ENCODE measurements around the gene SPSB4.

The SPSB4 gene

DNA sequence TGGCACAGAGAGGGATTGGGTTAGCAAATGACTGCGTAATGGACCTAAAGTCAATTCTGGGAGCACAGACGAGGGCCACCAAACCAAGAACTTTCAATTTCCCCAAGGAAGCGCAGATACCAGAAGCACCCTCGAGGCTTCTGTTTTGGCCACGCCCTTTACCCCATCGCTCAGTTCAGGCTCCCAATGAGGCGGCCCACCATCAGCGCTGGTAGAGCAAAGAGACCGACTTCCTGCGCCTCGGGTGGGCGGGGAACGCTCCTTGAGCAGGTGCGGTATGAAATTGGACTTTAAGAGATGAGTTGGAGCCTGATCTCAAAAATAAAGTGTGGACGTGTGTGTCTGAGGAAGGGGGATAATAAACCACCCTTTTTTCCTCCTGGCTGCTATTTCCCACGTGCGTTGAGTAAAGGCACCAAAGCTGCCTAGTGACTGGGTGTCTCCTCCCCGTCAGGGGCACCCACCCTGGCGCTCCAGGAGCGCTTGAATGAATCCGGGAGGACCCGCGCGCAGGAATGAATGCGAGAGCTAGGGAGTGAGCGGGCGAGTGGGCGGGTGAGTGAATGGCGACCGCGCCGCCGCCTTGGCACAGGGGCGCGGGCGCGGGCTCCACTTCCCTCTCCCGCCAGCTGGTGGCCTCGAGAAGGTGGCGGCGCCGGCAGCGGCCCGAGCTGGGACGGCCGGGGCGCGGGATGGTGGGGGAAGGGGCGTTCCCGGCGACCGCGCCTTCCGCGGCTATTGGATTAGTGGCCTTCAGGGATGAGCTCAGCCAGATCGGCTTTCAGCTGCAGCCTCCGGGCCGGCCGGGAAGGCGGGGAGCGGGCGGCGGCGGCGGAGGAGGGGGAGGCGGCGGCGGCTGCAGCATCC is at the start of gene SPSB4:
Gene SPSB4, plus strand, starts transcription at position 772 of the 867 bp plus-strand sequence. CDS start 14,758 bp downstream, outside the sequence.
- DNase-seq (ENCODE audit: low read depth), result peak; percentile 22

DNA sequence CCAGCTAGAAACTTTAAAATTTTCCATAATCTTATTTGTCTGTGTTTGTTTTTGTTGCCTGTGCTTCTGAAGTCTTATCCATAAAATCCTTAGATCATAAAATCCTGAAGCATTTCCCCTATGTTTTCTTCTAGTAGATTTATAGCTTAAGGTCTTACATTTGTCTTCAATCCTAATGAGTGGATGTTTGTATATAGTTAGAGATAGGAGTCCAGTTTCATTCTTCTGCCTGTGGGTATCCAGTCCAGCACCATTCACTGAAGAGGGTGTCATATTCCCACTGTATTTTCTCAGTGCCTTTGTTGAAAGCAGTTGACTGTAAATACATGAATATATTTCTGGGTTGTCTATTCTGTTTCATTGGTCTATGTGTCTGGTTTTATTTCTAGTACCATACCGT is 44.8 kb upstream of the SPSB4 start:
- DNase-seq (ENCODE audit: low read depth), result no peak

- no peak for DNase-seq (ENCODE audit: low read depth)
These were observed 41.7 kb upstream of the SPSB4 start for GRCh38 chr3:141009496-141009895.

GRCh38 chr3:141011232-141011996 is 39.7 kb upstream of the SPSB4 start:
- DNase-seq (ENCODE audit: low read depth), result peak; percentile 72

DNA sequence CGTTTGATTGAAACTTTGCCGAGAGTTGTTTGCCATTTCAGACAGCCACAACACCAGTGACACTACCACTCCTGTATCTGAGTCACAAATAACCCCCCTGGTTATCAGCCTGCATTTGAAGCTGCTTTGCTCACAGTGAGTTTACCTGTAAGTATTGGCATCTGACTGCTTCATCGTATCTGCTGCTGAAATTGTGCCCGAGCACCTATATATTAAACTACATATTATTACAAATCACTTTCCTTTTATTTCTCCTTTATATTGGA is 39.2 kb upstream of the SPSB4 start:
- no peak for DNase-seq (ENCODE audit: low read depth)

GRCh38 chr3:141012571-141012970 is 38.6 kb upstream of the SPSB4 start:
- no peak for DNase-seq (ENCODE audit: low read depth)

- no peak for DNase-seq (ENCODE audit: low read depth)
These were observed 35.7 kb upstream of the SPSB4 start for GRCh38 chr3:141015481-141015880.

DNA sequence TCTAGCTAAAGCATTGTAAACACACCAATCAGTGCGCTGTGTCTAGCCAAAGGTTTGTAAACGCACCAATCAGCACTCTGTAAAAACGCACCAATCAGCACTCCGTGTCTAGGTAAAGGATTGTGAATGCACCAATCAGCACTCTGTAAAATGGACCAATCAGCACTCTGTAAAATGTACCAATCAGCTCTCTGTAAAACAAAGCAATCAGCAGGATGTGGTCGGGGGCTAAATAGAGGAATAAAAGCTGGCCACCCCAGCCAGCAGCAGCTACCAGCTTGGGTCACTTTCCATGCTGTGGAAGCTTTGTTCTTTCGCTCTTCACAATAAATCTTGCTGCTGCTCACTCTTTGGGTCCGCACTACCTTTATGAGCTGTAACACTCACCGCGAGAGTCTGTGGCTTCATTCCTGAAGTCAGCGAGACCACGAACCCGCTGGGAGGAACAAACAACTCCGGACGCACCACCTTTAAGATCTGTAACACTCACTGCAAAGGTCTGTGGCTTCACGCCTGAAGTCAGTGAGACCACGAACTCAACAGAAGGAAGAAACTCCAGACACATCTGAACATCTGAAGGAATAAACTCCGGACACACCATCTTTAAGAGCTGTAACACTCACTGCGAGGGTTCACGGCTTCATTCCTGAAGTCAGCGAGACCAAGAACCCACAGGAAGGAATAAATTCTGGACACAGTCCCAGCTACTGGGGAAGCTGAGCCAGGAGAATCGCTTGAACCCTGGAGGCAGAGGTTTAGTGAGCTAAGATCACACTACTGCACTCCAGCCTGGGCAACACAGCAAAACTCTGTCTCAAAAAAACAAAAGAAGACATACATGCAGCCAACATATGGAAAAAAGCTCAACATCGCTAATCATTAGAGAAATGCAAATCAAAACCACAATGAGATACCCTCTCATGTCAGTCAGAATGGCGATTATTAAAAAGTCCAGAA is 33.5 kb upstream of the SPSB4 start:
- peak; percentile 13 for DNase-seq (ENCODE audit: low read depth)

DNA sequence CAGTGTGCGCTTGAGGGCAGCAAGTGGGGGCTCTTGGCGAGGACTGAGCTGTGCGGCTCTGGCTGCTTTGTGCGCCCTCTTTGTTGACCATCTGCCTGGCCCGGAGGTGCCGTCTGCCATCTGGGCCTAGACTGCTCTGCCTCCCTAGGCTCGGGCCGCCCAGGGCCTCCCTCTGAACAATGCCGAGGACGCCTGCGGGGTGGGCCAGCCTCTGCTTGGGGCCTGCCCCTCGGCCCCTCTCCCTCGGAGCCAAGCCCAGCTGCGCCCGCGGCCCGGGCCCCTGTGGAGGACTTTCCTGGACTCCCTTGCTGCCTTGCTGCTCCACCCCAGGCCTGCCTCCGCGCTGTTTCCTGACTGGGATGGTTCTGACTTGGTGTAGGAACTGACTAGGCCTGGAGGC is 31.9 kb upstream of the SPSB4 start:
- no peak for DNase-seq (ENCODE audit: low read depth)

- DNase-seq (ENCODE audit: low read depth), result no peak
These were observed 30.9 kb upstream of the SPSB4 start for GRCh38 chr3:141020143-141020830.

- no peak for DNase-seq (ENCODE audit: low read depth)
These were observed 29.9 kb upstream of the SPSB4 start for GRCh38 chr3:141021261-141021660.

- no peak for DNase-seq (ENCODE audit: low read depth)
These were observed 20.9 kb upstream of the SPSB4 start for GRCh38 chr3:141030296-141030695.

- no peak for DNase-seq (ENCODE audit: low read depth)
These were observed 11.6 kb upstream of the SPSB4 start for GRCh38 chr3:141039589-141039988.

GRCh38 chr3:141044695-141045641 is 6.2 kb upstream of the SPSB4 start:
- DNase-seq (ENCODE audit: low read depth), result no peak

DNA sequence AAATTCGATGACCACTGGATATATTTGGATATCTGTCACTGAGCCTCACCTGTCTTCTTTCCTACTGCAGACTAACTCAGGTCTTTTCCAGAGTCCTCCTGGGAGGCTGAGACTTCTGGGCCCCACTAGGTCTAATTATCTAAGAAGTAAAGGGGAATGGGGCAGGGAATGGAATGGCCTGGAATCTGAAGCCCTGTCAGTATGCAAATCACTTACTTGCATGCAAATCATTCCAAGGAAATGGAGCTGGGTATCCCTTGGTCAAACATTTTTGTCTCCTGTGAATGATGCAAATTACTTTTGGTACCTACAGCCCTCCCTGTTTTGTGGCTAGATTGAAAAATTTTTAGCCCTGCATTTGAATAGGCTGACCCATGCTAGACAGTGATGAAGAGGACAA is 5.3 kb upstream of the SPSB4 start:
- no peak for DNase-seq (ENCODE audit: low read depth)

DNA sequence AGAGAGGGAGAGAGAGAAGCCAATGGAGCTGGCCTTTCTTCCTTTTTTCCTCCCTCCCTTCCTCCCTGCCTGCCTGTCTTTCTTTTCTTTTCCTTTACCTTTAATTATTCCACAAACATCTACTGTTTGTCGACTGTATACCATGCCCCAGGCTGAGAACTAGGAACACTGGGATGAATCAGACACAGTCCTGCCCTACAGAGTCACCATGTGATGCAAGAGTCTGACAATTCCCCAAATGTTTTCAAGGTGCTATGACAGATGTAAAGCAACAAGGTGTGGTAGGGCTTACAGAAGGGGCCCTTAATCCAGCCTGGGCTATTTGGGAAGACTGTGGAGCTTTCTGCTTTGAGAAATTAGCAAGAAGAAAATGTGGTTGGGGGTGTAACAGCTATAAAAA is 4.0 kb upstream of the SPSB4 start:
- no peak for DNase-seq (ENCODE audit: low read depth)

DNA sequence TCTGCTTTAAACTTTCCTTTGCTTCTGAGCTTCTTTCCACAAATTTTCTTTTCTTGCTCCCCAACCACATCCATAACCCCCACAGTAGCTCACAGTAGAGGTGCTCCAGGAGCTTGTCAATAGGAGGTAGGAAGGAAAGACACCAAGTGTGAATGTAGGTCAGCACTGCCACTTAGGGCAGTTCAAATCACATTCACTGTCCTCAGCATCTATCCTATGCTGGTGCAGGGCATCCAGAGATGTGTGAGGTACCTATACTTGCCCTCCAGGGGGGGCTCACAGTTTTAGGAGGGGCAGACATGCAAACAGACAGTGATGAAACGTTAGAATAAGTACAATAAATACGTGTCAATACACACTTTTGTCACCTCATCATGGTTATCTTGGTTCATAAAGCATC is 1.5 kb upstream of the SPSB4 start:
- peak; percentile 4 for DNase-seq (ENCODE audit: low read depth)

- no peak for DNase-seq (ENCODE audit: low read depth)
These were observed 475 bp downstream of the SPSB4 start for GRCh38 chr3:141051443-141052200.

- no peak for DNase-seq (ENCODE audit: low read depth)
These were observed 1.3 kb downstream of the SPSB4 start for GRCh38 chr3:141052201-141053069.
